Hepatocyte (in vitro differentiated cells): Measurements from ENCODE around the gene GMIP.

Source experiments
- CTCF ChIP-seq: fragments of 200-600 bp; sonication (generic); IDR thresholded peaks from 2 replicates; pipeline ENCODE4 v1.5.1; 2016; ENCODE audit warnings: antibody characterized with exemption, mild to moderate bottlenecking; ENCODE audit not compliant: poor library complexity
- EZH2 ChIP-seq: fragments of 200-600 bp; sonication (generic); IDR thresholded peaks from 2 replicates; pipeline ENCODE4 v1.6.1; 2016; ENCODE audit warnings: antibody characterized with exemption, mild to moderate bottlenecking, borderline replicate concordance

DNA sequence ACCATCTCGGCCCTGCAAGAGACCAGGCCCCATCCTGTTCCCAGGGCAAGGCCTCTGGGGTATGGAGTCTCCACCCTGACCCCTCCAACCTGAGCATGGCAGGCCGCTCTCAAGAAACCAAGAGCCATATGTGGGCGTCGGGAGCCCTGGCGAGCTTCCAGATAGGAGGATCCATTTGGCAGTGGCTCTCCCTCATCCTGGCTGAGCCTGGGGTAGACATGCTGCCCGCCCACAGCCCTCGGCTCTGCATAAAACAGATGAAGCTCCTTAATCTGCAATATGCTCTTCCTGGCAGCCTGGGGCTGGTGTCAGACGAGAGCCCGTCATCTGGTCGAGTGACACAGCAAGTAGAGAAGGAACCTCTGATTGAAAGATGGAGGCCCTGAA lies 13.9 kb upstream of the GMIP start:
- no peak for TF ChIP-seq CTCF
- TF ChIP-seq EZH2, result no peak
